GM19043 (cell line): Measurements from ENCODE around the gene DAB1.

ENCODE experiments used
- ATAC-seq: cut with Tn5 transposase; IDR thresholded peaks from one replicate; pipeline ENCODE4 v1.9.1; 2021; ENCODE audit warnings: low read depth; ENCODE audit not compliant: unreplicated experiment

Gene DAB1

GRCh38 chr1:56966698-56966999, 457.2 kb downstream of the DAB1 start:
- ATAC-seq, result no peak

GRCh38 chr1:56965916-56966697, 457.8 kb downstream of the DAB1 start, which contains the start of gene C8B:
TSS of gene C8B (minus strand) at chr1:56966015. CDS start at chr1:56965948, 67 bp downstream.
- no peak for ATAC-seq

GRCh38 chr1:56965191-56965590, 458.7 kb downstream of the DAB1 start:
- ATAC-seq, result no peak

- no peak for ATAC-seq
Measured at GRCh38 chr1:56964349-56965017, 459.4 kb downstream of the DAB1 start.

GRCh38 chr1:56963667-56964066, 460.2 kb downstream of the DAB1 start:
- ATAC-seq, result no peak

- ATAC-seq, result no peak
Measured at GRCh38 chr1:56961426-56961825, 462.4 kb downstream of the DAB1 start.

GRCh38 chr1:56958526-56958925, 465.3 kb downstream of the DAB1 start:
- ATAC-seq, result no peak

- no peak for ATAC-seq
Measured at GRCh38 chr1:56957931-56958330, 465.9 kb downstream of the DAB1 start.

- no peak for ATAC-seq
Measured at GRCh38 chr1:56954664-56955063, 469.2 kb downstream of the DAB1 start.

- no peak for ATAC-seq
Measured at GRCh38 chr1:56953386-56953785, 470.5 kb downstream of the DAB1 start.

- ATAC-seq, result no peak
Measured at GRCh38 chr1:56952501-56952900, 471.4 kb downstream of the DAB1 start.

- no peak for ATAC-seq
Measured at GRCh38 chr1:56948403-56949023, 475.3 kb downstream of the DAB1 start.
